GM23338 (cell line): ENCODE measurements around the gene SELENOM. TPM values are rescaled to one million over a fixed set of nuclear protein-coding genes. Genes with fewer than 3 reads are reported as not detected.

ENCODE experiments used
- ATAC-seq: fragments of 200-7000 bp; cut with Tn5 transposase; 3 replicates; pipeline ENCODE4 v1.9.1; 2020
- DNase-seq: peaks from one replicate; pipeline ENCODE4 v3.0.0-alpha.2; 2015; ENCODE audit warnings: low spot score
- H2AFZ ChIP-seq: fragments of 200-600 bp; sonication (generic); 2 replicates; pipeline ENCODE4 v1.8.0; 2016; ENCODE audit warnings: antibody characterized with exemption, mild to moderate bottlenecking, moderate library complexity
- H3F3A ChIP-seq: fragments of 200-600 bp; sonication (generic); replicated peaks from 2 replicates; pipeline ENCODE4 v1.8.0; 2017; ENCODE audit warnings: antibody characterized with exemption, mixed run types, low read depth
- H3K27ac ChIP-seq: fragments of 200-600 bp; sonication (generic); 2 replicates; pipeline ENCODE4 v1.6.1; 2016; ENCODE audit warnings: low read depth
- H3K27me3 ChIP-seq: fragments of 200-600 bp; sonication (generic); 2 replicates; pipeline ENCODE4 v1.8.0; 2016; ENCODE audit warnings: mild to moderate bottlenecking, mixed run types, moderate library complexity; ENCODE audit not compliant: insufficient read depth
- H3K36me3 ChIP-seq: fragments of 200-600 bp; sonication (generic); 2 replicates; pipeline ENCODE4 v1.8.0; 2016; ENCODE audit warnings: mild to moderate bottlenecking; ENCODE audit not compliant: insufficient read depth
- H3K4me1 ChIP-seq: fragments of 200-600 bp; sonication (generic); 2 replicates; pipeline ENCODE4 v1.8.0; 2016; ENCODE audit warnings: mild to moderate bottlenecking, moderate library complexity; ENCODE audit not compliant: insufficient read depth
- H3K4me2 ChIP-seq: fragments of 200-600 bp; sonication (generic); 2 replicates; pipeline ENCODE4 v1.7.1; 2017; ENCODE audit warnings: mixed run types
- H3K4me3 ChIP-seq: fragments of 200-600 bp; sonication (generic); 2 replicates; pipeline ENCODE4 v1.6.1; 2016; ENCODE audit warnings: mixed run types
- H3K79me2 ChIP-seq: fragments of 200-600 bp; sonication (generic); replicated peaks from 2 replicates; pipeline ENCODE4 v1.8.0; 2017; ENCODE audit warnings: mild to moderate bottlenecking; ENCODE audit not compliant: insufficient read depth
- H3K9me2 ChIP-seq: fragments of 200-600 bp; sonication (generic); 2 replicates; pipeline ENCODE4 v1.8.0; 2017; ENCODE audit not compliant: insufficient read depth
- H4K20me1 ChIP-seq: fragments of 200-600 bp; sonication (generic); replicated peaks from 2 replicates; pipeline ENCODE4 v1.8.0; 2017; ENCODE audit warnings: mild to moderate bottlenecking; ENCODE audit not compliant: insufficient read depth
- H3K27ac Mint-ChIP-seq: 2 replicates; pipeline ENCODE4 v1.8.0; 2020; ENCODE audit warnings: inconsistent platforms, mild to moderate bottlenecking, moderate library complexity, mixed read lengths
- H3K27me3 Mint-ChIP-seq: 3 replicates; pipeline ENCODE4 v1.8.0; 2022; ENCODE audit warnings: low read depth, mild to moderate bottlenecking, moderate library complexity, mixed read lengths, inconsistent platforms; ENCODE audit not compliant: insufficient read depth, poor library complexity
- H3K36me3 Mint-ChIP-seq: 3 replicates; pipeline ENCODE4 v1.8.0; 2021; ENCODE audit warnings: low read depth, mild to moderate bottlenecking, inconsistent platforms, moderate library complexity, mixed read lengths
- H3K4me1 Mint-ChIP-seq: 3 replicates; pipeline ENCODE4 v1.8.0; 2020; ENCODE audit warnings: mild to moderate bottlenecking, inconsistent platforms, mixed read lengths
- H3K4me3 Mint-ChIP-seq: 3 replicates; pipeline ENCODE4 v1.8.0; 2021; ENCODE audit warnings: moderate library complexity, mild to moderate bottlenecking, inconsistent platforms, mixed read lengths
- H3K9me3 Mint-ChIP-seq: 3 replicates; pipeline ENCODE4 v1.8.0; 2020; ENCODE audit warnings: moderate library complexity, mild to moderate bottlenecking, inconsistent platforms, mixed read lengths
- CREB1 ChIP-seq: fragments of 250-450 bp; sonication (Bioruptor Pico); IDR thresholded peaks from 2 replicates; pipeline ENCODE4 v1.5.0; 2020; ENCODE audit warnings: low read depth, mild to moderate bottlenecking, moderate library complexity
- CTCF ChIP-seq, 2 experiments: fragments of 200-600 bp in 1 of 2; sonication (generic) in 1 of 2; conservative IDR thresholded peaks; 2 replicates each; pipeline versions ENCODE4 v1.5.1 to v1.6.1; 2016 to 2017; ENCODE audit warnings: antibody characterized with exemption in 2 of 2, low read depth in 2 of 2, mild to moderate bottlenecking in 2 of 2, moderate library complexity in 1 of 2
- ETS1 ChIP-seq: IDR thresholded peaks from 2 replicates; pipeline ENCODE4 v1.6.1; 2016; ENCODE audit warnings: antibody characterized with exemption
- EZH2 ChIP-seq: fragments of 200-600 bp; sonication (generic); IDR thresholded peaks from one replicate; pipeline ENCODE4 v1.8.0; 2017; ENCODE audit warnings: antibody characterized with exemption, mild to moderate bottlenecking, low read depth; ENCODE audit not compliant: unreplicated experiment
- EZH2phosphoT487 ChIP-seq: fragments of 200-600 bp; sonication (generic); IDR thresholded peaks from one replicate; pipeline ENCODE4 v1.8.1; 2018; ENCODE audit warnings: antibody characterized with exemption; ENCODE audit not compliant: unreplicated experiment
- JUNB ChIP-seq: IDR thresholded peaks from one replicate; pipeline ENCODE4 v1.6.1; 2016; ENCODE audit warnings: antibody characterized with exemption; ENCODE audit not compliant: unreplicated experiment
- NANOG ChIP-seq: IDR thresholded peaks from 2 replicates; pipeline ENCODE4 v1.6.1; 2016; ENCODE audit warnings: antibody characterized with exemption, borderline replicate concordance
- POLR2AphosphoS5 ChIP-seq: IDR thresholded peaks from 2 replicates; pipeline ENCODE4 v1.6.1; 2016; ENCODE audit warnings: antibody characterized with exemption, low read depth
- REST ChIP-seq: IDR thresholded peaks from one replicate; pipeline ENCODE4 v1.6.1; 2018; ENCODE audit warnings: antibody characterized with exemption; ENCODE audit not compliant: unreplicated experiment
- STAT1 ChIP-seq: IDR thresholded peaks from one replicate; pipeline ENCODE4 v1.6.1; 2016; ENCODE audit warnings: antibody characterized with exemption; ENCODE audit not compliant: unreplicated experiment
- ZNF114 ChIP-seq: fragments of 250-450 bp; sonication (Bioruptor Pico); IDR thresholded peaks from 2 replicates; pipeline ENCODE4 v1.5.0; 2020; ENCODE audit warnings: mild to moderate bottlenecking, moderate library complexity
- ZNF331 ChIP-seq: fragments of 250-450 bp; sonication (Bioruptor Pico); IDR thresholded peaks from 2 replicates; pipeline ENCODE4 v1.5.0; 2020; ENCODE audit warnings: low read depth, mild to moderate bottlenecking, moderate library complexity
- ZNF462 ChIP-seq: fragments of 250-450 bp; sonication (Bioruptor Pico); IDR thresholded peaks from 2 replicates; pipeline ENCODE4 v1.5.0; 2020; ENCODE audit warnings: mild to moderate bottlenecking, moderate library complexity
- polyA plus RNA-seq: library from polyadenylated mRNA; unstranded; fragments of >200 nt; fragmentation: Nextera tagmentation; extraction: Ambion mirVana; gene quantifications from 2 replicates; pipeline ENCODE4 v1.2.1, GENCODE V29; 2016
- total RNA-seq: library from RNA; depleted of rRNA; stranded (reverse); fragments of >200 nt; shearing (Covaris generic); gene quantifications from 2 replicates; pipeline ENCODE4 v1.2.3, GENCODE V29; 2014

Gene SELENOM
- total and polyA plus RNA-seq, 2 experiments from 2014 or later = 44.9 to 50.8 TPM

GRCh38 chr22:31124811-31125465 lies 17.6 kb upstream of the SELENOM start:
- Histone ChIP-seq H3K27me3 (no peaks in the 10 kb centered on the region), H3K79me2 (no peaks in the 10 kb centered on the region), H3K36me3 (no peaks in the 10 kb centered on the region), H3K4me2 (no peak overlapping the region), H2AFZ (no peak overlapping the region), H3K4me1 (peaks cover 17% of the 10 kb centered on the region; the same call in 1 of the 2 replicates), H3F3A (no peaks in the 10 kb centered on the region), H3K27ac (no peak overlapping the region), H4K20me1 (no peaks in the 10 kb centered on the region), H3K9me2 (no peaks in the 10 kb centered on the region), H3K4me3 (no peak overlapping the region)
- Mint-ChIP-seq H3K27me3 (peaks cover 20% of the 10 kb centered on the region), H3K4me3 (no peak overlapping the region), H3K27ac (no peak overlapping the region), H3K9me3 (no peaks in the 10 kb centered on the region), H3K36me3 (no peaks in the 10 kb centered on the region), H3K4me1 (peaks cover 27% of the 10 kb centered on the region)
- ATAC-seq (no peak), DNase-seq (no peak)
- no peak for TF ChIP-seq REST
- TF ChIP-seq JUNB = no peak
- no peak for TF ChIP-seq ZNF331 (CRISPR knock-in tag)
- no peak for TF ChIP-seq CREB1
- TF ChIP-seq EZH2phosphoT487 = no peak
- TF ChIP-seq CTCF (conservative IDR thresholded peaks at IDR 0.05; ENCODE audit: low read depth in 2 of 2) = no peak
- TF ChIP-seq NANOG = no peak
- TF ChIP-seq ETS1 = no peak
- TF ChIP-seq ZNF114 (CRISPR knock-in tag) = no peak
- no peak for TF ChIP-seq POLR2AphosphoS5
- no peak for TF ChIP-seq ZNF462 (CRISPR knock-in tag)
- TF ChIP-seq EZH2 = no peak
- TF ChIP-seq STAT1 = no peak
